ENCODE measurements around the gene SPIRE1.

The SPIRE1 gene

GRCh38 chr18:12651651-12652050 lies 6.3 kb downstream of the SPIRE1 start:
- H2AFZ ChIP-seq (ENCODE audit: low read length), result no peak overlapping the region
- H3K79me2 ChIP-seq (ENCODE audit: insufficient read depth, low read length), result no peaks in the 10 kb centered on the region
- H3K4me3 ChIP-seq (ENCODE audit: low read length, poor library complexity, severe bottlenecking), result no peak overlapping the region
- no peaks in the 10 kb centered on the region for H3K9me2 ChIP-seq (replicated peaks; ENCODE audit: low read depth, low read length)
- no peaks in the 10 kb centered on the region for H3K9me3 ChIP-seq (ENCODE audit: insufficient read depth, low read depth, low read length)
- no peaks in the 10 kb centered on the region for H3K4me1 ChIP-seq (ENCODE audit: insufficient read depth, low read length, poor library complexity, severe bottlenecking)
- no peak overlapping the region for H3K9ac ChIP-seq (ENCODE audit: low read depth, low read length, poor library complexity, severe bottlenecking)
- peak overlapping the region; percentile 28 for H3K4me2 ChIP-seq (ENCODE audit: low read depth, low read length, poor library complexity, severe bottlenecking)
- H3K36me3 ChIP-seq (ENCODE audit: insufficient read depth, low read length), result no peaks in the 10 kb centered on the region
- TF ChIP-seq, protein P1, sequence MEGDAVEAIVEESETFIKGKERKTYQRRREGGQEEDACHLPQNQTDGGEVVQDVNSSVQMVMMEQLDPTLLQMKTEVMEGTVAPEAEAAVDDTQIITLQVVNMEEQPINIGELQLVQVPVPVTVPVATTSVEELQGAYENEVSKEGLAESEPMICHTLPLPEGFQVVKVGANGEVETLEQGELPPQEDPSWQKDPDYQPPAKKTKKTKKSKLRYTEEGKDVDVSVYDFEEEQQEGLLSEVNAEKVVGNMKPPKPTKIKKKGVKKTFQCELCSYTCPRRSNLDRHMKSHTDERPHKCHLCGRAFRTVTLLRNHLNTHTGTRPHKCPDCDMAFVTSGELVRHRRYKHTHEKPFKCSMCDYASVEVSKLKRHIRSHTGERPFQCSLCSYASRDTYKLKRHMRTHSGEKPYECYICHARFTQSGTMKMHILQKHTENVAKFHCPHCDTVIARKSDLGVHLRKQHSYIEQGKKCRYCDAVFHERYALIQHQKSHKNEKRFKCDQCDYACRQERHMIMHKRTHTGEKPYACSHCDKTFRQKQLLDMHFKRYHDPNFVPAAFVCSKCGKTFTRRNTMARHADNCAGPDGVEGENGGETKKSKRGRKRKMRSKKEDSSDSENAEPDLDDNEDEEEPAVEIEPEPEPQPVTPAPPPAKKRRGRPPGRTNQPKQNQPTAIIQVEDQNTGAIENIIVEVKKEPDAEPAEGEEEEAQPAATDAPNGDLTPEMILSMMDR (conservative IDR thresholded peaks at IDR 0.05; ENCODE audit: low read length), result no peak
- no peak for TF ChIP-seq EZH2phosphoT487 (IDR thresholded peaks at IDR 0.05; ENCODE audit: borderline replicate concordance)
- no peaks in the 10 kb centered on the region for H4K20me1 ChIP-seq (ENCODE audit: insufficient read depth, low read length, poor library complexity, severe bottlenecking)
- no peaks in the 10 kb centered on the region for H3K27me3 ChIP-seq (ENCODE audit: insufficient read depth, low read length, poor library complexity, severe bottlenecking)
- H3F3A ChIP-seq (ENCODE audit: low read depth), result no peaks in the 10 kb centered on the region

DNA sequence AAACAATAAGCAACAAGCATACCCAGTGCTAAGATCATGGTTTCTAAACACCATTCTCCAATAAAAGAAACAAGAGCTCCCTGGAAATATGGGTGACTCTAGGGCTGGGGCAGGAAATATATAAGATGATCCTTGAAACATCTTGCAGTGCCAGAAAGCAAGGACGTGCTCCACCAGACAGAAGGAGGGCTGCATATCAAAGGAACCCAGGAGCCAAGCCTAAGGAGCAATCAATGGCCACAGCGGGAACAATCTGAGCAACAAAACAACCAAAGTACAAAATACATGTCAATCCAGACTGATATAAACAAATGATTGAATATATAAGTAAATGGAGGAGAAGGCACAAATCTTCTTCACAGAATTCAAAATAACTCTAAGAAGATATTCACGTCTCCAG lies 10.1 kb downstream of the SPIRE1 start:
- no peaks in the 10 kb centered on the region for H3K9me2 ChIP-seq (replicated peaks; ENCODE audit: low read depth, low read length)
- TF ChIP-seq, protein P1 (conservative IDR thresholded peaks at IDR 0.05; ENCODE audit: low read length), result no peak
- TF ChIP-seq EZH2phosphoT487 (IDR thresholded peaks at IDR 0.05; ENCODE audit: borderline replicate concordance), result no peak
- no peaks in the 10 kb centered on the region for H3K4me1 ChIP-seq (ENCODE audit: insufficient read depth, low read length, poor library complexity, severe bottlenecking)
- H4K20me1 ChIP-seq (ENCODE audit: insufficient read depth, low read length, poor library complexity, severe bottlenecking), result no peaks in the 10 kb centered on the region
- no peaks in the 10 kb centered on the region for H3F3A ChIP-seq (ENCODE audit: low read depth)
- H2AFZ ChIP-seq (ENCODE audit: low read length), result no peak overlapping the region
- H3K9ac ChIP-seq (ENCODE audit: low read depth, low read length, poor library complexity, severe bottlenecking), result no peak overlapping the region
- no peaks in the 10 kb centered on the region for H3K27me3 ChIP-seq (ENCODE audit: insufficient read depth, low read length, poor library complexity, severe bottlenecking)
- no peak overlapping the region for H3K4me2 ChIP-seq (ENCODE audit: low read depth, low read length, poor library complexity, severe bottlenecking)
- H3K79me2 ChIP-seq (ENCODE audit: insufficient read depth, low read length), result no peaks in the 10 kb centered on the region
- no peak overlapping the region for H3K4me3 ChIP-seq (ENCODE audit: low read length, poor library complexity, severe bottlenecking)
- no peaks in the 10 kb centered on the region for H3K9me3 ChIP-seq (ENCODE audit: insufficient read depth, low read depth, low read length)
- no peaks in the 10 kb centered on the region for H3K36me3 ChIP-seq (ENCODE audit: insufficient read depth, low read length)

DNA sequence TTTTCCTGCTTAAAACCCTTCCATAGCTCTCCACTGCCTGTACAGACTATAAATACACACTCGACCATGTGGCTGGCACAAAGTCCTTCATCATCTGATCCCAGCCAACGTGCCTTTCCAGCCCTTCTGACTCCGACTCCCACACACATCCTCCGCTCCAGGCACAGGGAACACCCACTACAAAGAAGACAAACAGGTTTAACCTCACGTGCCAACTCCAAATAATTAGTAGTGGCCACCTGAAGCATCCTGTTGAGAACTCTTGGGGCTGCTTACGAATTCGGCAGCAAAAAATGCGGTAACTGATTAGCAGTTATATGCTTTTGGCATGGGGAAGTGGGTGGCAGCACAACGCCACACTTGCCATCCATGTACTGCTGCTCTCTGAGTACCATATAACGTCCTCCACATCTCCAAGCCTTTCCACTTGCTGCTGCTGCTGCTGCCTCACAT lies 12.1 kb downstream of the SPIRE1 start:
- Histone ChIP-seq H3K4me3 (ENCODE audit: low read length, poor library complexity, severe bottlenecking) (no peak overlapping the region), H4K20me1 (ENCODE audit: insufficient read depth, low read length, poor library complexity, severe bottlenecking) (no peaks in the 10 kb centered on the region), H3K9me3 (ENCODE audit: insufficient read depth, low read depth, low read length) (no peaks in the 10 kb centered on the region), H2AFZ (ENCODE audit: low read length) (no peak overlapping the region), H3K79me2 (ENCODE audit: insufficient read depth, low read length) (no peaks in the 10 kb centered on the region), H3K9me2 (replicated peaks; ENCODE audit: low read depth, low read length) (no peaks in the 10 kb centered on the region), H3K9ac (ENCODE audit: low read depth, low read length, poor library complexity, severe bottlenecking) (no peak overlapping the region), H3K4me1 (ENCODE audit: insufficient read depth, low read length, poor library complexity, severe bottlenecking) (no peaks in the 10 kb centered on the region), H3K27me3 (ENCODE audit: insufficient read depth, low read length, poor library complexity, severe bottlenecking) (no peaks in the 10 kb centered on the region), H3K36me3 (ENCODE audit: insufficient read depth, low read length) (no peaks in the 10 kb centered on the region), H3F3A (ENCODE audit: low read depth) (no peaks in the 10 kb centered on the region), H3K4me2 (ENCODE audit: low read depth, low read length, poor library complexity, severe bottlenecking) (no peak overlapping the region)
- TF ChIP-seq, protein P1 (conservative IDR thresholded peaks at IDR 0.05; ENCODE audit: low read length), result no peak
- TF ChIP-seq EZH2phosphoT487 (IDR thresholded peaks at IDR 0.05; ENCODE audit: borderline replicate concordance), result no peak

Data from Loucy (cell line).